LNCAP (cell line): ENCODE results near the gene INSL3.

Experiments used
- CTCF ChIP-seq: fragments of 450-650 bp; IDR thresholded peaks from 2 replicates; pipeline ENCODE4 v1.5.1; 2017; ENCODE audit warnings: mild to moderate bottlenecking

INSL3 gene

GRCh38 chr19:17778968-17779929 lies 42.1 kb downstream of the INSL3 start:
- TF ChIP-seq CTCF = no peak

GRCh38 chr19:17778251-17778967 lies 42.9 kb downstream of the INSL3 start:
- TF ChIP-seq CTCF = no peak

- TF ChIP-seq CTCF = no peak
Measured at GRCh38 chr19:17775991-17776803, 45.1 kb downstream of the INSL3 start.

- peak; percentile 74 for TF ChIP-seq CTCF
Measured at GRCh38 chr19:17775245-17775927, 45.9 kb downstream of the INSL3 start.

GRCh38 chr19:17772172-17772571 lies 49.1 kb downstream of the INSL3 start:
- TF ChIP-seq CTCF = no peak

- no peak for TF ChIP-seq CTCF
Measured at GRCh38 chr19:17770613-17771012, 50.7 kb downstream of the INSL3 start.

GRCh38 chr19:17767559-17767958 lies 53.8 kb downstream of the INSL3 start:
- TF ChIP-seq CTCF = no peak
